ENCODE measurements around the gene PPIF.

DNA sequence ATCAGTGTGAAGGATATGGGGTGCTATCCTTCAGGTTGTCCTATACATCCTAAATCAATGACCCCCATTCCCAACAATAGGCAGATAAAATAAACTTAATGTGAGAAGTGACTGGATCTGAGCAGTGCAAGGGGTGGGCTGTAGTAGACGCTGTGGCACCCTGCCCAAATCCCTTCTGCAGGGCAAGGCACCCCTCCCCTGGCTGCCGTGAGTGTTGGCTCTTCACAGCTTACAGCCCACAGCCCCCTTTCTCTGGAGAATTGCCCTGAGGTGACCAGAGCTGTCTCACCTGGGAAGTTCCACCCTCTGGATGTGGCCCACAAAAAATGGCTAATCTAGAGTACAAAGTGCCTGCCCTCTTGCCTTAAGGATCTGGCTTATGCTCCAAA lies 25.8 kb upstream of the PPIF start:
- TF ChIP-seq TCF7L2 (IDR thresholded peaks at IDR 0.05; ENCODE audit: borderline replicate concordance, low read depth, low read length): no peak
- TF ChIP-seq ZSCAN30 (tag by site-specific recombination; IDR thresholded peaks at IDR 0.05): no peak
- no peak for TF ChIP-seq ZEB2 (tag by site-specific recombination; IDR thresholded peaks at IDR 0.05)
- TF ChIP-seq CTCF (tag by site-specific recombination; IDR thresholded peaks at IDR 0.05): no peak
- no peak for TF ChIP-seq ZNF830 (tag by site-specific recombination; IDR thresholded peaks at IDR 0.05; ENCODE audit: low read depth)
- TF ChIP-seq, protein P1, sequence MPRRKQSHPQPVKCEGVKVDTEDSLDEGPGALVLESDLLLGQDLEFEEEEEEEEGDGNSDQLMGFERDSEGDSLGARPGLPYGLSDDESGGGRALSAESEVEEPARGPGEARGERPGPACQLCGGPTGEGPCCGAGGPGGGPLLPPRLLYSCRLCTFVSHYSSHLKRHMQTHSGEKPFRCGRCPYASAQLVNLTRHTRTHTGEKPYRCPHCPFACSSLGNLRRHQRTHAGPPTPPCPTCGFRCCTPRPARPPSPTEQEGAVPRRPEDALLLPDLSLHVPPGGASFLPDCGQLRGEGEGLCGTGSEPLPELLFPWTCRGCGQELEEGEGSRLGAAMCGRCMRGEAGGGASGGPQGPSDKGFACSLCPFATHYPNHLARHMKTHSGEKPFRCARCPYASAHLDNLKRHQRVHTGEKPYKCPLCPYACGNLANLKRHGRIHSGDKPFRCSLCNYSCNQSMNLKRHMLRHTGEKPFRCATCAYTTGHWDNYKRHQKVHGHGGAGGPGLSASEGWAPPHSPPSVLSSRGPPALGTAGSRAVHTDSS (tag by site-specific recombination; IDR thresholded peaks at IDR 0.05): no peak
- TF ChIP-seq, protein P2, sequence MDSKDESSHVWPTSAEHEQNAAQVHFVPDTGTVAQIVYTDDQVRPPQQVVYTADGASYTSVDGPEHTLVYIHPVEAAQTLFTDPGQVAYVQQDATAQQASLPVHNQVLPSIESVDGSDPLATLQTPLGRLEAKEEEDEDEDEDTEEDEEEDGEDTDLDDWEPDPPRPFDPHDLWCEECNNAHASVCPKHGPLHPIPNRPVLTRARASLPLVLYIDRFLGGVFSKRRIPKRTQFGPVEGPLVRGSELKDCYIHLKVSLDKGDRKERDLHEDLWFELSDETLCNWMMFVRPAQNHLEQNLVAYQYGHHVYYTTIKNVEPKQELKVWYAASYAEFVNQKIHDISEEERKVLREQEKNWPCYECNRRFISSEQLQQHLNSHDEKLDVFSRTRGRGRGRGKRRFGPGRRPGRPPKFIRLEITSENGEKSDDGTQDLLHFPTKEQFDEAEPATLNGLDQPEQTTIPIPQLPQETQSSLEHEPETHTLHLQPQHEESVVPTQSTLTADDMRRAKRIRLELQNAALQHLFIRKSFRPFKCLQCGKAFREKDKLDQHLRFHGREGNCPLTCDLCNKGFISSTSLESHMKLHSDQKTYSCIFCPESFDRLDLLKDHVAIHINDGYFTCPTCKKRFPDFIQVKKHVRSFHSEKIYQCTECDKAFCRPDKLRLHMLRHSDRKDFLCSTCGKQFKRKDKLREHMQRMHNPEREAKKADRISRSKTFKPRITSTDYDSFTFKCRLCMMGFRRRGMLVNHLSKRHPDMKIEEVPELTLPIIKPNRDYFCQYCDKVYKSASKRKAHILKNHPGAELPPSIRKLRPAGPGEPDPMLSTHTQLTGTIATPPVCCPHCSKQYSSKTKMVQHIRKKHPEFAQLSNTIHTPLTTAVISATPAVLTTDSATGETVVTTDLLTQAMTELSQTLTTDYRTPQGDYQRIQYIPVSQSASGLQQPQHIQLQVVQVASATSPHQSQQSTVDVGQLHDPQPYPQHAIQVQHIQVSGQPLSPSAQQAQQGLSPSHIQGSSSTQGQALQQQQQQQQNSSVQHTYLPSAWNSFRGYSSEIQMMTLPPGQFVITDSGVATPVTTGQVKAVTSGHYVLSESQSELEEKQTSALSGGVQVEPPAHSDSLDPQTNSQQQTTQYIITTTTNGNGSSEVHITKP (tag by site-specific recombination; IDR thresholded peaks at IDR 0.05): no peak
- no peak for TF ChIP-seq GLI4 (tag by site-specific recombination; IDR thresholded peaks at IDR 0.05)
- TF ChIP-seq, protein P3, sequence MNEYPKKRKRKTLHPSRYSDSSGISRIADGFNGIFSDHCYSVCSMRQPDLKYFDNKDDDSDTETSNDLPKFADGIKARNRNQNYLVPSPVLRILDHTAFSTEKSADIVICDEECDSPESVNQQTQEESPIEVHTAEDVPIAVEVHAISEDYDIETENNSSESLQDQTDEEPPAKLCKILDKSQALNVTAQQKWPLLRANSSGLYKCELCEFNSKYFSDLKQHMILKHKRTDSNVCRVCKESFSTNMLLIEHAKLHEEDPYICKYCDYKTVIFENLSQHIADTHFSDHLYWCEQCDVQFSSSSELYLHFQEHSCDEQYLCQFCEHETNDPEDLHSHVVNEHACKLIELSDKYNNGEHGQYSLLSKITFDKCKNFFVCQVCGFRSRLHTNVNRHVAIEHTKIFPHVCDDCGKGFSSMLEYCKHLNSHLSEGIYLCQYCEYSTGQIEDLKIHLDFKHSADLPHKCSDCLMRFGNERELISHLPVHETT (tag by site-specific recombination; IDR thresholded peaks at IDR 0.05): no peak
- TF ChIP-seq, protein P4, sequence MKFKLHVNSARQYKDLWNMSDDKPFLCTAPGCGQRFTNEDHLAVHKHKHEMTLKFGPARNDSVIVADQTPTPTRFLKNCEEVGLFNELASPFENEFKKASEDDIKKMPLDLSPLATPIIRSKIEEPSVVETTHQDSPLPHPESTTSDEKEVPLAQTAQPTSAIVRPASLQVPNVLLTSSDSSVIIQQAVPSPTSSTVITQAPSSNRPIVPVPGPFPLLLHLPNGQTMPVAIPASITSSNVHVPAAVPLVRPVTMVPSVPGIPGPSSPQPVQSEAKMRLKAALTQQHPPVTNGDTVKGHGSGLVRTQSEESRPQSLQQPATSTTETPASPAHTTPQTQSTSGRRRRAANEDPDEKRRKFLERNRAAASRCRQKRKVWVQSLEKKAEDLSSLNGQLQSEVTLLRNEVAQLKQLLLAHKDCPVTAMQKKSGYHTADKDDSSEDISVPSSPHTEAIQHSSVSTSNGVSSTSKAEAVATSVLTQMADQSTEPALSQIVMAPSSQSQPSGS (tag by site-specific recombination; IDR thresholded peaks at IDR 0.05; ENCODE audit: low read depth): no peak
